GM18907 (cell line): Measurements from ENCODE around the gene MTOR.

Source experiments
- ATAC-seq: cut with Tn5 transposase; IDR thresholded peaks from one replicate; pipeline ENCODE4 v1.9.1; 2021; ENCODE audit warnings: mild to moderate bottlenecking, moderate library complexity; ENCODE audit not compliant: unreplicated experiment

MTOR gene

GRCh38 chr1:11229203-11229602, 33.1 kb downstream of the MTOR start:
- no peak for ATAC-seq

GRCh38 chr1:11227106-11228077, 35.0 kb downstream of the MTOR start:
- no peak for ATAC-seq

- no peak for ATAC-seq
Observed at GRCh38 chr1:11216074-11216473, 46.3 kb downstream of the MTOR start.

GRCh38 chr1:11215381-11216005, 46.9 kb downstream of the MTOR start:
- ATAC-seq, result no peak

- no peak for ATAC-seq
Observed at GRCh38 chr1:11214698-11215380, 47.5 kb downstream of the MTOR start.

GRCh38 chr1:11211925-11212587, 50.3 kb downstream of the MTOR start:
- no peak for ATAC-seq

GRCh38 chr1:11211461-11211860, 50.9 kb downstream of the MTOR start:
- ATAC-seq, result no peak

GRCh38 chr1:11207898-11208611, 54.3 kb downstream of the MTOR start:
- no peak for ATAC-seq

- no peak for ATAC-seq
Observed at GRCh38 chr1:11204396-11205190, 57.8 kb downstream of the MTOR start.

GRCh38 chr1:11198851-11199594, 63.3 kb downstream of the MTOR start:
- ATAC-seq, result no peak

GRCh38 chr1:11198257-11198656, 64.1 kb downstream of the MTOR start:
- ATAC-seq, result no peak

GRCh38 chr1:11197359-11197758, 65.0 kb downstream of the MTOR start:
- ATAC-seq, result no peak

- ATAC-seq, result no peak
Observed at GRCh38 chr1:11196945-11197344, 65.4 kb downstream of the MTOR start.

GRCh38 chr1:11194407-11195176, 67.8 kb downstream of the MTOR start:
- no peak for ATAC-seq

GRCh38 chr1:11193376-11193775, 69.0 kb downstream of the MTOR start:
- ATAC-seq, result no peak

GRCh38 chr1:11188858-11189451, 73.4 kb downstream of the MTOR start, which contains the start of gene ANGPTL7:
ANGPTL7 (plus strand) TSS chr1:11189355; CDS start chr1:11189580, 225 bp downstream.
- no peak for ATAC-seq

GRCh38 chr1:11188381-11188780, 74.0 kb downstream of the MTOR start:
- ATAC-seq, result no peak

GRCh38 chr1:11187931-11188330, 74.4 kb downstream of the MTOR start:
- ATAC-seq, result no peak
